ENCODE measurements around the gene CSPG4.
"Not testable (repeated sequence)": the region's sequence is repeated elsewhere in the genome, so short reads cannot be mapped to it uniquely, and the experiment has no call there.

CSPG4 gene

GRCh38 chr15:75703440-75704262 is 9.0 kb downstream of the CSPG4 start:
- not testable (repeated sequence) for DNase-seq

GRCh38 chr15:75702436-75702835 is 10.2 kb downstream of the CSPG4 start:
- DNase-seq = no peak

GRCh38 chr15:75701071-75702003 is 11.3 kb downstream of the CSPG4 start:
- not testable (repeated sequence) for DNase-seq

GRCh38 chr15:75699961-75700874 is 12.4 kb downstream of the CSPG4 start:
- not testable (repeated sequence) for DNase-seq

- not testable (repeated sequence) for DNase-seq
Measured at GRCh38 chr15:75699517-75699916, 13.1 kb downstream of the CSPG4 start.

- not testable (repeated sequence) for DNase-seq
Measured at GRCh38 chr15:75697974-75698747, 14.5 kb downstream of the CSPG4 start.

- no peak for DNase-seq
Measured at GRCh38 chr15:75697523-75697922, 15.1 kb downstream of the CSPG4 start.

- DNase-seq = no peak
Measured at GRCh38 chr15:75696854-75697259, 15.8 kb downstream of the CSPG4 start.

- DNase-seq = no peak
Measured at GRCh38 chr15:75696311-75696720, 16.3 kb downstream of the CSPG4 start.

GRCh38 chr15:75695634-75696310 is 16.9 kb downstream of the CSPG4 start:
- no peak for DNase-seq

GRCh38 chr15:75695220-75695619 is 17.4 kb downstream of the CSPG4 start:
- DNase-seq = no peak

GRCh38 chr15:75694241-75695182 is 18.1 kb downstream of the CSPG4 start:
- no peak for DNase-seq

- no peak for DNase-seq
Measured at GRCh38 chr15:75693501-75694240, 19.0 kb downstream of the CSPG4 start.

GRCh38 chr15:75693028-75693427 is 19.6 kb downstream of the CSPG4 start:
- DNase-seq = not testable (repeated sequence)

GRCh38 chr15:75692311-75692710 is 20.3 kb downstream of the CSPG4 start:
- DNase-seq = not testable (repeated sequence)

- not testable (repeated sequence) for DNase-seq
Measured at GRCh38 chr15:75689429-75689828, 23.2 kb downstream of the CSPG4 start.

- no peak for DNase-seq
Measured at GRCh38 chr15:75688831-75689230, 23.8 kb downstream of the CSPG4 start.

- DNase-seq = no peak
Measured at GRCh38 chr15:75688278-75688557, 24.4 kb downstream of the CSPG4 start.
